Measurements from ENCODE around the gene PTPN9.

GRCh38 chr15:75578948-75579920, at the start of gene PTPN9:
- TF ChIP-seq, protein P1, sequence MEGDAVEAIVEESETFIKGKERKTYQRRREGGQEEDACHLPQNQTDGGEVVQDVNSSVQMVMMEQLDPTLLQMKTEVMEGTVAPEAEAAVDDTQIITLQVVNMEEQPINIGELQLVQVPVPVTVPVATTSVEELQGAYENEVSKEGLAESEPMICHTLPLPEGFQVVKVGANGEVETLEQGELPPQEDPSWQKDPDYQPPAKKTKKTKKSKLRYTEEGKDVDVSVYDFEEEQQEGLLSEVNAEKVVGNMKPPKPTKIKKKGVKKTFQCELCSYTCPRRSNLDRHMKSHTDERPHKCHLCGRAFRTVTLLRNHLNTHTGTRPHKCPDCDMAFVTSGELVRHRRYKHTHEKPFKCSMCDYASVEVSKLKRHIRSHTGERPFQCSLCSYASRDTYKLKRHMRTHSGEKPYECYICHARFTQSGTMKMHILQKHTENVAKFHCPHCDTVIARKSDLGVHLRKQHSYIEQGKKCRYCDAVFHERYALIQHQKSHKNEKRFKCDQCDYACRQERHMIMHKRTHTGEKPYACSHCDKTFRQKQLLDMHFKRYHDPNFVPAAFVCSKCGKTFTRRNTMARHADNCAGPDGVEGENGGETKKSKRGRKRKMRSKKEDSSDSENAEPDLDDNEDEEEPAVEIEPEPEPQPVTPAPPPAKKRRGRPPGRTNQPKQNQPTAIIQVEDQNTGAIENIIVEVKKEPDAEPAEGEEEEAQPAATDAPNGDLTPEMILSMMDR (IDR thresholded peaks at IDR 0.05): peak; percentile 22 to 46 (median 32)
- peak; percentile 23 for TF ChIP-seq POLR2AphosphoS5 (IDR thresholded peaks at IDR 0.05)

Measured in prostate gland (tissue), 2 donors.